Liver (tissue), 9 donors: Measurements from ENCODE around the gene CHEK1. TPM values are rescaled to one million over a fixed set of nuclear protein-coding genes. Genes with fewer than 3 reads are reported as not detected.

Experiments
- DNase-seq: peaks from one replicate; pipeline ENCODE4 v3.0.0-alpha.2; 2017; ENCODE audit warnings: low spot score
- H3K27ac ChIP-seq, 2 donors: one replicate each; pipeline ENCODE4 v1.7.0; 2013; ENCODE audit warnings: inconsistent platforms in 2 of 2, low read length in 2 of 2, control low read depth in 1 of 2, low read depth in 1 of 2, mild to moderate bottlenecking in 1 of 2
- H3K27me3 ChIP-seq, 4 donors: one replicate each; pipeline versions ENCODE4 v1.6.1 to v1.7.0; 2013; ENCODE audit warnings: low read length in 3 of 4, inconsistent platforms in 1 of 4, mild to moderate bottlenecking in 1 of 4, moderate library complexity in 1 of 4; ENCODE audit not compliant: control insufficient read depth in 4 of 4, insufficient read depth in 4 of 4
- H3K36me3 ChIP-seq, 4 donors: one replicate each; pipeline versions ENCODE4 v1.6.1 to v1.7.0; 2013; ENCODE audit warnings: low read length in 3 of 4, mild to moderate bottlenecking in 3 of 4, low read depth in 1 of 4, moderate library complexity in 1 of 4; ENCODE audit not compliant: control insufficient read depth in 4 of 4, insufficient read depth in 3 of 4
- H3K4me1 ChIP-seq, 4 donors: one replicate each; pipeline versions ENCODE4 v1.6.1 to v1.7.0; 2013; ENCODE audit warnings: low read length in 3 of 4, mild to moderate bottlenecking in 3 of 4, moderate library complexity in 1 of 4; ENCODE audit not compliant: control insufficient read depth in 4 of 4, insufficient read depth in 4 of 4
- H3K4me3 ChIP-seq, 3 donors: one replicate each; pipeline versions ENCODE4 v1.6.1 to v1.7.0; 2013; ENCODE audit warnings: low read length in 3 of 3, control low read depth in 1 of 3, low read depth in 1 of 3, mild to moderate bottlenecking in 1 of 3
- H3K9ac ChIP-seq, 2 donors: one replicate each; pipeline ENCODE4 v1.7.0; 2013; ENCODE audit warnings: low read length in 2 of 2, mild to moderate bottlenecking in 2 of 2, moderate library complexity in 2 of 2, control low read depth in 1 of 2, low read depth in 1 of 2
- H3K9me3 ChIP-seq, 4 donors: one replicate each; pipeline versions ENCODE4 v1.6.1 to v1.7.0; 2013; ENCODE audit warnings: low read length in 3 of 4; ENCODE audit not compliant: control insufficient read depth in 4 of 4
- EGR1 ChIP-seq, 2 donors: IDR thresholded peaks; 2 replicates each; pipeline ENCODE4 v1.6.1; 2016 to 2018; ENCODE audit warnings: antibody characterized with exemption in 2 of 2, low read depth in 2 of 2
- FOXA1 ChIP-seq: IDR thresholded peaks from 2 replicates; pipeline ENCODE4 v1.6.1; 2016; ENCODE audit warnings: antibody characterized with exemption
- FOXA2 ChIP-seq: IDR thresholded peaks from 2 replicates; pipeline ENCODE4 v1.6.1; 2016; ENCODE audit warnings: antibody characterized with exemption
- GABPA ChIP-seq, 2 donors: IDR thresholded peaks in 1 of 2; conservative IDR thresholded peaks in 1 of 2; 2 replicates each; pipeline ENCODE4 v1.6.1; 2016; ENCODE audit warnings: antibody characterized with exemption in 2 of 2, mild to moderate bottlenecking in 1 of 2, moderate library complexity in 1 of 2
- HNF4A ChIP-seq, 2 donors: conservative IDR thresholded peaks; 2 replicates each; pipeline ENCODE4 v1.6.1; 2016; ENCODE audit warnings: antibody characterized with exemption in 2 of 2, mild to moderate bottlenecking in 2 of 2
- HNF4G ChIP-seq: IDR thresholded peaks from 2 replicates; pipeline ENCODE4 v1.6.1; 2016; ENCODE audit warnings: antibody characterized with exemption
- JUND ChIP-seq, 2 donors: IDR thresholded peaks; 2 replicates each; pipeline ENCODE4 v1.6.1; 2016; ENCODE audit warnings: antibody characterized with exemption in 2 of 2
- NR2F2 ChIP-seq: IDR thresholded peaks from 2 replicates; pipeline ENCODE4 v1.6.1; 2016; ENCODE audit warnings: antibody characterized with exemption
- RAD21 ChIP-seq, 2 donors: IDR thresholded peaks; 2 replicates each; pipeline ENCODE4 v1.6.1; 2016; ENCODE audit warnings: antibody characterized with exemption in 2 of 2, mild to moderate bottlenecking in 2 of 2
- SP1 ChIP-seq: IDR thresholded peaks from 2 replicates; pipeline ENCODE4 v1.6.1; 2018; ENCODE audit warnings: antibody characterized with exemption, mild to moderate bottlenecking
- TAF1 ChIP-seq: conservative IDR thresholded peaks from 2 replicates; pipeline ENCODE4 v1.6.1; 2016; ENCODE audit warnings: antibody characterized with exemption, mild to moderate bottlenecking
- YY1 ChIP-seq: IDR thresholded peaks from 2 replicates; pipeline ENCODE4 v1.6.1; 2016; ENCODE audit warnings: antibody characterized with exemption, mild to moderate bottlenecking
- WGBS: extraction: QIAGEN DNeasy Blood & Tissue Kit; methylation state at CpG from one replicate; pipeline ENCODE4 v1.1.7; 2013; 5-methylcytosine and 5-hydroxymethylcytosine counted together
- polyA plus RNA-seq, 2 donors: library from polyadenylated mRNA; stranded (reverse) in 1 of 2; unstranded in 1 of 2; fragments of 200-250 nt in 1 of 2; fragments of >200 nt in 1 of 2; fragmentation: Nextera tagmentation in 1 of 2; extraction: Ambion mirVana in 1 of 2; gene quantifications; one replicate each; pipeline versions ENCODE4 v1.2.1 to v1.2.3, GENCODE V29; 2013 to 2015
- total RNA-seq, 2 donors: library from RNA; depleted of rRNA; stranded (reverse); fragments of >200 nt; gene quantifications; one replicate each; pipeline ENCODE4 v1.2.3, GENCODE V29; 2014
- TF ChIP-seq, protein P1 (sequence below): IDR thresholded peaks from 2 replicates; pipeline ENCODE4 v1.6.1; 2016; ENCODE audit warnings: antibody characterized with exemption
- TF ChIP-seq, protein P2 (sequence below): fragments of 150-350 bp; IDR thresholded peaks from 2 replicates; pipeline ENCODE4 v1.5.1; 2017; ENCODE audit warnings: improper control_type of control experiment, low read depth, low read length; ENCODE audit not compliant: missing input control
- TF ChIP-seq, protein P3 (sequence below): IDR thresholded peaks from 2 replicates; pipeline ENCODE4 v1.6.1; 2016; ENCODE audit warnings: antibody characterized with exemption, mild to moderate bottlenecking
- TF ChIP-seq, protein P4 (sequence below): IDR thresholded peaks from 2 replicates; pipeline ENCODE4 v1.6.1; 2016; ENCODE audit warnings: antibody characterized with exemption
- donor health status: healthy.
- donor health status: healthy.
- donor health status: healthy.
- donor health status: healthy.
- donor health status: healthy.

Gene CHEK1
- total and polyA plus RNA-seq, 4 donors: 0.59 to 21.7 (median 0.85) TPM

DNA sequence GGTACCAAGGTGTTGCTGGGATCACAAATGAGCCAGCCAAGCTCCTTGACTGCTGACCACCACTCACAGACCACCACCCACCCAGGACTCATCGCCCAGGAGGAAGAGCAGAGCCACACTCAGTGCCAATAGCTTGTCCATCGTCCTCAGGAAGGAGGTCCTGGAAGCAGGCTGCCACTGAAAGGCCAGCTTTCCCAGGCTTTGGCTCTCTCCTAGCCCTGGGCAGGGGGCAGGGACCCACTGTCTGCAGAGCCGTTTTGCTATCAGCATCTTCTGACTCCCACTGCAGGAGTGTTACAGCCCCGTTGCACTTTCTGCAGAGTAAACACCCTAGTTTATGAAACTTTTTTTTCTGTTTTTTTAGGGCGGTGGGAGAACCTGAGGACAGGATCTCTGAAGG, 67.9 kb downstream of the CHEK1 start:
- no peak for DNase-seq

DNA sequence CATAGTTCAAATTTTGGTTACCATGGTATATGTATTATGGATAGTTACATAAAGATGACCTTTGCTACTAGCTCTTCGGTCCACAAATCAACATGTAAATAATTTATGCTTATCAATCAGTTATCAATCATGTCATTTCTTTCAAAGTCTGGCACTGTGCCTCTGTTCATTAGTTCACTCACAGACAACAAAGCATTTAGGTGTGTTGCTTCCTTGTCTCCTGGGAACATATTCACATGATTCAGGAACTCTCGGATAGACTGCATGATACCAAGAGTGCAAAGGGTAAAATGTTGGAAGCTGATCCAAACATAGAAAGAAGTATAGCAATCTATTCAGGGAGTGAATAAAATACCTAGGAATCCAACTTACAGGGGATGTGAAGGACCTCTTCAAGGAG, 70.0 kb downstream of the CHEK1 start:
- WGBS: 71% methylated on average over 2 of the region's 2 CpGs
- Histone ChIP-seq H3K9me3 (no peaks in the 10 kb centered on the region), H3K4me1 (no peaks in the 10 kb centered on the region)
- TF ChIP-seq, protein P1, sequence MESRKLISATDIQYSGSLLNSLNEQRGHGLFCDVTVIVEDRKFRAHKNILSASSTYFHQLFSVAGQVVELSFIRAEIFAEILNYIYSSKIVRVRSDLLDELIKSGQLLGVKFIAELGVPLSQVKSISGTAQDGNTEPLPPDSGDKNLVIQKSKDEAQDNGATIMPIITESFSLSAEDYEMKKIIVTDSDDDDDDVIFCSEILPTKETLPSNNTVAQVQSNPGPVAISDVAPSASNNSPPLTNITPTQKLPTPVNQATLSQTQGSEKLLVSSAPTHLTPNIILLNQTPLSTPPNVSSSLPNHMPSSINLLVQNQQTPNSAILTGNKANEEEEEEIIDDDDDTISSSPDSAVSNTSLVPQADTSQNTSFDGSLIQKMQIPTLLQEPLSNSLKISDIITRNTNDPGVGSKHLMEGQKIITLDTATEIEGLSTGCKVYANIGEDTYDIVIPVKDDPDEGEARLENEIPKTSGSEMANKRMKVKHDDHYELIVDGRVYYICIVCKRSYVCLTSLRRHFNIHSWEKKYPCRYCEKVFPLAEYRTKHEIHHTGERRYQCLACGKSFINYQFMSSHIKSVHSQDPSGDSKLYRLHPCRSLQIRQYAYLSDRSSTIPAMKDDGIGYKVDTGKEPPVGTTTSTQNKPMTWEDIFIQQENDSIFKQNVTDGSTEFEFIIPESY: no peak
- TF ChIP-seq JUND (IDR thresholded peaks at IDR 0.05) (no peak), EGR1 (IDR thresholded peaks at IDR 0.05; ENCODE audit: low read depth in 2 of 2) (no peak), HNF4A (conservative IDR thresholded peaks at IDR 0.05) (no peak), SP1 (no peak), YY1 (no peak), FOXA2 (no peak), RAD21 (IDR thresholded peaks at IDR 0.05) (no peak), GABPA (IDR thresholded peaks at IDR 0.05 in 1 of 2, conservative IDR thresholded peaks at IDR 0.05 in 1 of 2) (no peak)
- TF ChIP-seq, protein P2, sequence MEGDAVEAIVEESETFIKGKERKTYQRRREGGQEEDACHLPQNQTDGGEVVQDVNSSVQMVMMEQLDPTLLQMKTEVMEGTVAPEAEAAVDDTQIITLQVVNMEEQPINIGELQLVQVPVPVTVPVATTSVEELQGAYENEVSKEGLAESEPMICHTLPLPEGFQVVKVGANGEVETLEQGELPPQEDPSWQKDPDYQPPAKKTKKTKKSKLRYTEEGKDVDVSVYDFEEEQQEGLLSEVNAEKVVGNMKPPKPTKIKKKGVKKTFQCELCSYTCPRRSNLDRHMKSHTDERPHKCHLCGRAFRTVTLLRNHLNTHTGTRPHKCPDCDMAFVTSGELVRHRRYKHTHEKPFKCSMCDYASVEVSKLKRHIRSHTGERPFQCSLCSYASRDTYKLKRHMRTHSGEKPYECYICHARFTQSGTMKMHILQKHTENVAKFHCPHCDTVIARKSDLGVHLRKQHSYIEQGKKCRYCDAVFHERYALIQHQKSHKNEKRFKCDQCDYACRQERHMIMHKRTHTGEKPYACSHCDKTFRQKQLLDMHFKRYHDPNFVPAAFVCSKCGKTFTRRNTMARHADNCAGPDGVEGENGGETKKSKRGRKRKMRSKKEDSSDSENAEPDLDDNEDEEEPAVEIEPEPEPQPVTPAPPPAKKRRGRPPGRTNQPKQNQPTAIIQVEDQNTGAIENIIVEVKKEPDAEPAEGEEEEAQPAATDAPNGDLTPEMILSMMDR: no peak
- TF ChIP-seq, protein P3, sequence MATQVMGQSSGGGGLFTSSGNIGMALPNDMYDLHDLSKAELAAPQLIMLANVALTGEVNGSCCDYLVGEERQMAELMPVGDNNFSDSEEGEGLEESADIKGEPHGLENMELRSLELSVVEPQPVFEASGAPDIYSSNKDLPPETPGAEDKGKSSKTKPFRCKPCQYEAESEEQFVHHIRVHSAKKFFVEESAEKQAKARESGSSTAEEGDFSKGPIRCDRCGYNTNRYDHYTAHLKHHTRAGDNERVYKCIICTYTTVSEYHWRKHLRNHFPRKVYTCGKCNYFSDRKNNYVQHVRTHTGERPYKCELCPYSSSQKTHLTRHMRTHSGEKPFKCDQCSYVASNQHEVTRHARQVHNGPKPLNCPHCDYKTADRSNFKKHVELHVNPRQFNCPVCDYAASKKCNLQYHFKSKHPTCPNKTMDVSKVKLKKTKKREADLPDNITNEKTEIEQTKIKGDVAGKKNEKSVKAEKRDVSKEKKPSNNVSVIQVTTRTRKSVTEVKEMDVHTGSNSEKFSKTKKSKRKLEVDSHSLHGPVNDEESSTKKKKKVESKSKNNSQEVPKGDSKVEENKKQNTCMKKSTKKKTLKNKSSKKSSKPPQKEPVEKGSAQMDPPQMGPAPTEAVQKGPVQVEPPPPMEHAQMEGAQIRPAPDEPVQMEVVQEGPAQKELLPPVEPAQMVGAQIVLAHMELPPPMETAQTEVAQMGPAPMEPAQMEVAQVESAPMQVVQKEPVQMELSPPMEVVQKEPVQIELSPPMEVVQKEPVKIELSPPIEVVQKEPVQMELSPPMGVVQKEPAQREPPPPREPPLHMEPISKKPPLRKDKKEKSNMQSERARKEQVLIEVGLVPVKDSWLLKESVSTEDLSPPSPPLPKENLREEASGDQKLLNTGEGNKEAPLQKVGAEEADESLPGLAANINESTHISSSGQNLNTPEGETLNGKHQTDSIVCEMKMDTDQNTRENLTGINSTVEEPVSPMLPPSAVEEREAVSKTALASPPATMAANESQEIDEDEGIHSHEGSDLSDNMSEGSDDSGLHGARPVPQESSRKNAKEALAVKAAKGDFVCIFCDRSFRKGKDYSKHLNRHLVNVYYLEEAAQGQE: no peak

More for the DNA sequence above, 67.9 kb downstream of the CHEK1 start:
- Histone ChIP-seq H3K36me3 (no peaks in the 10 kb centered on the region), H3K9ac (no peak overlapping the region), H3K27me3 (peaks cover 0 to 2% (median 0%) of the 10 kb centered on the region in 4 donors), H3K27ac (no peak overlapping the region), H3K9me3 (no peaks in the 10 kb centered on the region), H3K4me1 (no peaks in the 10 kb centered on the region), H3K4me3 (no peak overlapping the region)
- 61% methylated on average over 5 of the region's 5 CpGs for WGBS
- TF ChIP-seq FOXA2 (no peak), NR2F2 (no peak), HNF4G (no peak), YY1 (no peak), TAF1 (no peak), FOXA1 (no peak), JUND (IDR thresholded peaks at IDR 0.05) (no peak), EGR1 (IDR thresholded peaks at IDR 0.05; ENCODE audit: low read depth in 2 of 2) (no peak), HNF4A (conservative IDR thresholded peaks at IDR 0.05) (no peak), RAD21 (IDR thresholded peaks at IDR 0.05) (no peak), SP1 (no peak)
- TF ChIP-seq, protein P3: no peak
- TF ChIP-seq, protein P1: no peak
- TF ChIP-seq, protein P4, sequence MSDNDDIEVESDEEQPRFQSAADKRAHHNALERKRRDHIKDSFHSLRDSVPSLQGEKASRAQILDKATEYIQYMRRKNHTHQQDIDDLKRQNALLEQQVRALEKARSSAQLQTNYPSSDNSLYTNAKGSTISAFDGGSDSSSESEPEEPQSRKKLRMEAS: no peak

More for the DNA sequence above, 70.0 kb downstream of the CHEK1 start:
- Histone ChIP-seq H3K27me3 (peaks cover 0 to 2% (median 0%) of the 10 kb centered on the region in 4 donors), H3K9ac (no peak overlapping the region), H3K4me3 (no peak overlapping the region), H3K27ac (no peak overlapping the region), H3K36me3 (no peaks in the 10 kb centered on the region)
- DNase-seq: no peak
